HepG2 (cell line): Measurements from ENCODE around the gene CCDC106. TPM values are rescaled to one million over a fixed set of nuclear protein-coding genes. Genes with fewer than 3 reads are reported as not detected.

Experiments used
- BRF2 ChIP-seq: sonication (generic); formaldehyde crosslinking; IDR thresholded peaks from 2 replicates; pipeline ENCODE4 v1.8.1; 2022; ENCODE audit warnings: mild to moderate bottlenecking, missing genetic modification reagents
- CREBL2 ChIP-seq: sonication (generic); formaldehyde crosslinking; IDR thresholded peaks from 2 replicates; pipeline ENCODE4 v1.8.1; 2023; ENCODE audit warnings: missing genetic modification reagents, mild to moderate bottlenecking, borderline replicate concordance
- HDAC2 ChIP-seq: sonication (generic); formaldehyde crosslinking; IDR thresholded peaks from 2 replicates; pipeline ENCODE4 v1.4.0; 2020; ENCODE audit warnings: missing genetic modification reagents
- MTERF4 ChIP-seq: sonication (generic); formaldehyde crosslinking; IDR thresholded peaks from 2 replicates; pipeline ENCODE4 v1.8.0; 2023; ENCODE audit warnings: mild to moderate bottlenecking, missing genetic modification reagents
- NFE2L1 ChIP-seq: sonication (generic); formaldehyde crosslinking; IDR thresholded peaks from 2 replicates; pipeline ENCODE4 v1.4.0; 2020; ENCODE audit warnings: missing genetic modification reagents, mild to moderate bottlenecking, borderline replicate concordance
- PHF5A ChIP-seq: IDR thresholded peaks from one replicate; pipeline ENCODE4 v1.6.1; 2018; ENCODE audit warnings: low read depth, missing genetic modification reagents; ENCODE audit not compliant: unreplicated experiment
- POLR2G ChIP-seq: fragments of 200-400 bp; formaldehyde crosslinking; IDR thresholded peaks from 2 replicates; pipeline ENCODE4 v1.6.1; 2018; ENCODE audit warnings: mild to moderate bottlenecking, low read depth, low read length, moderate library complexity
- PPARG ChIP-seq: conservative IDR thresholded peaks from 2 replicates; pipeline ENCODE4 v1.6.1; 2016; ENCODE audit warnings: missing biosample characterization, missing genetic modification reagents
- ZBTB38 ChIP-seq: sonication (generic); formaldehyde crosslinking; IDR thresholded peaks from 2 replicates; pipeline ENCODE4 v1.5.1; 2020; ENCODE audit warnings: mild to moderate bottlenecking, missing genetic modification reagents
- ZBTB7B ChIP-seq: sonication (generic); formaldehyde crosslinking; IDR thresholded peaks from 2 replicates; pipeline ENCODE4 v1.4.0; 2020; ENCODE audit warnings: missing genetic modification reagents
- ZMYM3 ChIP-seq: sonication (generic); formaldehyde crosslinking; IDR thresholded peaks from 2 replicates; pipeline ENCODE4 v1.5.1; 2020; ENCODE audit warnings: mild to moderate bottlenecking, missing genetic modification reagents
- ZNF235 ChIP-seq: sonication (generic); formaldehyde crosslinking; IDR thresholded peaks from 2 replicates; pipeline ENCODE4 v1.8.1; 2023; ENCODE audit warnings: mild to moderate bottlenecking, missing genetic modification reagents, borderline replicate concordance
- ZNF280D ChIP-seq: sonication (generic); formaldehyde crosslinking; IDR thresholded peaks from 2 replicates; pipeline ENCODE4 v1.5.1; 2020; ENCODE audit warnings: mild to moderate bottlenecking, missing genetic modification reagents
- ZNF441 ChIP-seq: sonication (generic); formaldehyde crosslinking; IDR thresholded peaks from 2 replicates; pipeline ENCODE4 v1.7.0; 2021; ENCODE audit warnings: missing genetic modification reagents, borderline replicate concordance
- ZNF784 ChIP-seq: sonication (generic); formaldehyde crosslinking; IDR thresholded peaks from 2 replicates; pipeline ENCODE4 v1.5.1; 2020; ENCODE audit warnings: missing genetic modification reagents, mild to moderate bottlenecking, borderline replicate concordance
- polyA plus RNA-seq, 8 experiments: library from polyadenylated mRNA; depleted of rRNA in 3 of 8; stranded (reverse) in 7 of 8; unstranded in 1 of 8; fragments of >200 nt; fragmentation: Illumina TruSeq in 4 of 8; extraction: Trizol in 4 of 8; gene quantifications; 2 replicates each; pipeline versions ENCODE4 v1.2.1 to v1.2.3, GENCODE V29; 2011 to 2016; ENCODE audit warnings: low read depth in 4 of 8, missing spikeins in 1 of 8, mixed read lengths in 1 of 8; ENCODE audit not compliant: insufficient read depth in 1 of 8
- total RNA-seq, 5 experiments: library from RNA; depleted of rRNA; stranded (reverse); fragments of >200 nt; fragmentation: Illumina TruSeq; extraction: Trizol; gene quantifications; 2 replicates each; pipeline ENCODE4 v1.2.3, GENCODE V29; 2016; ENCODE audit warnings: low read depth in 1 of 5
- TF ChIP-seq, protein P1 (sequence below), 2 experiments: sonication (generic) in 1 of 2; formaldehyde crosslinking in 1 of 2; IDR thresholded peaks; 2 replicates each; pipeline versions ENCODE4 v1.4.0 to v1.6.1; 2016 to 2020; ENCODE audit warnings: borderline replicate concordance in 1 of 2, low read depth in 1 of 2, mild to moderate bottlenecking in 1 of 2, missing genetic modification reagents in 1 of 2

The CCDC106 gene
- total and polyA plus RNA-seq, 2 of the 13 experiments (the other 11 are each of a cell fraction or from before 2014, with no cell fraction given): 4.7 to 8.8 TPM

- 0 out of 2 replicates have a peak, but pooled peaks have one; percentile 52 for TF ChIP-seq BRF2 (CRISPR knock-in tag)
- TF ChIP-seq CREBL2 (CRISPR knock-in tag): no peak
- no peak for TF ChIP-seq ZNF784 (CRISPR knock-in tag)
- peak; percentile 77 for TF ChIP-seq ZBTB7B (CRISPR knock-in tag)
- TF ChIP-seq PPARG (CRISPR knock-in tag): peak; percentile 20; the same call in 1 of the 2 replicates
- TF ChIP-seq POLR2G: peak; percentile 75
- TF ChIP-seq, protein P1, sequence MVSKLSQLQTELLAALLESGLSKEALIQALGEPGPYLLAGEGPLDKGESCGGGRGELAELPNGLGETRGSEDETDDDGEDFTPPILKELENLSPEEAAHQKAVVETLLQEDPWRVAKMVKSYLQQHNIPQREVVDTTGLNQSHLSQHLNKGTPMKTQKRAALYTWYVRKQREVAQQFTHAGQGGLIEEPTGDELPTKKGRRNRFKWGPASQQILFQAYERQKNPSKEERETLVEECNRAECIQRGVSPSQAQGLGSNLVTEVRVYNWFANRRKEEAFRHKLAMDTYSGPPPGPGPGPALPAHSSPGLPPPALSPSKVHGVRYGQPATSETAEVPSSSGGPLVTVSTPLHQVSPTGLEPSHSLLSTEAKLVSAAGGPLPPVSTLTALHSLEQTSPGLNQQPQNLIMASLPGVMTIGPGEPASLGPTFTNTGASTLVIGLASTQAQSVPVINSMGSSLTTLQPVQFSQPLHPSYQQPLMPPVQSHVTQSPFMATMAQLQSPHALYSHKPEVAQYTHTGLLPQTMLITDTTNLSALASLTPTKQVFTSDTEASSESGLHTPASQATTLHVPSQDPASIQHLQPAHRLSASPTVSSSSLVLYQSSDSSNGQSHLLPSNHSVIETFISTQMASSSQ (IDR thresholded peaks at IDR 0.05; ENCODE audit: low read depth): no peak
- TF ChIP-seq, protein P1 (CRISPR knock-in tag; IDR thresholded peaks at IDR 0.05; ENCODE audit: borderline replicate concordance): no peak; the same call in 1 of the 2 replicates
- no peak for TF ChIP-seq NFE2L1 (CRISPR knock-in tag)
- TF ChIP-seq ZNF235 (CRISPR knock-in tag): 0 out of 2 replicates have a peak, but pooled peaks have one; percentile 47
- TF ChIP-seq MTERF4 (CRISPR knock-in tag): 0 out of 2 replicates have a peak, but pooled peaks have one; percentile 45
- no peak for TF ChIP-seq PHF5A
- peak; percentile 60; the same call in 1 of the 2 replicates for TF ChIP-seq ZBTB38
- TF ChIP-seq ZNF441: 0 out of 2 replicates have a peak, but pooled peaks have one; percentile 23
- peak; percentile 86 for TF ChIP-seq ZMYM3 (CRISPR knock-in tag)
- peak; percentile 37; the same call in 1 of the 2 replicates for TF ChIP-seq HDAC2
- TF ChIP-seq ZNF280D (CRISPR knock-in tag): peak; percentile 33; the same call in 1 of the 2 replicates
These were observed 4.8 kb upstream of the CCDC106 start, which contains the start of gene ZNF581 (continued) for GRCh38 chr19:55643003-55643886.
